ENCODE results near the gene BCR. TPM values are rescaled to one million over a fixed set of nuclear protein-coding genes. Genes with fewer than 3 reads are reported as not detected.

BCR gene
- total RNA-seq, 1 experiment from 2014 or later: 129 TPM

- CTCF ChIA-PET: interaction anchor here (1.2 to 6.2 kb wide), 3 partner anchors 26 to 173 kb away, joined by 3 to 63 read pairs (median 3); no protein-coding TSS in a partner anchor
- Mint-ChIP-seq H3K27me3 (ENCODE audit: low read depth) (peaks cover 7% of the 10 kb centered on the region), H3K4me1 (no peaks in the 10 kb centered on the region), H3K4me3 (no peak overlapping the region), H3K27ac (no peak overlapping the region), H3K36me3 (no peaks in the 10 kb centered on the region), H3K9me3 (no peaks in the 10 kb centered on the region)
- no peak for ATAC-seq
- POLR2A ChIA-PET: no interaction called here
- TF ChIP-seq ZNF263 (CRISPR knock-in tag; IDR thresholded peaks at IDR 0.05; ENCODE audit: low read depth) (no peak), FOXP1 (CRISPR knock-in tag; IDR thresholded peaks at IDR 0.05; ENCODE audit: borderline replicate concordance) (no peak), ZNF219 (CRISPR knock-in tag; IDR thresholded peaks at IDR 0.05; ENCODE audit: borderline replicate concordance) (no peak), AFF4 (CRISPR knock-in tag; IDR thresholded peaks at IDR 0.05; ENCODE audit: borderline replicate concordance) (no peak)
- DNase-seq (ENCODE audit: low spot score): no peak
Measured at GRCh38 chr22:23130697-23131096, 49.6 kb upstream of the BCR start.

- ChIA-PET CTCF (interaction anchor here (1.0 to 6.2 kb wide), 7 partner anchors 24 to 277 kb away, joined by 3 to 63 read pairs (median 5); no protein-coding TSS in a partner anchor), POLR2A (no interaction called here)
- ATAC-seq: no peak
Measured at GRCh38 chr22:23131931-23132330, 48.4 kb upstream of the BCR start.

More at GRCh38 chr22:23131931-23132330, 48.4 kb upstream of the BCR start:
- Mint-ChIP-seq H3K9me3 (no peaks in the 10 kb centered on the region), H3K4me1 (0 out of 2 replicates have a peak, but pooled peaks cover 3% of the 10 kb centered on the region), H3K36me3 (no peaks in the 10 kb centered on the region), H3K4me3 (no peak overlapping the region), H3K27ac (no peak overlapping the region), H3K27me3 (ENCODE audit: low read depth) (peaks cover 7% of the 10 kb centered on the region)
- DNase-seq (ENCODE audit: low spot score): no peak
- TF ChIP-seq ELF4 (CRISPR knock-in tag; IDR thresholded peaks at IDR 0.05; ENCODE audit: low read depth) (no peak), GABPB1 (CRISPR knock-in tag; IDR thresholded peaks at IDR 0.05) (no peak), TP53 (CRISPR knock-in tag; IDR thresholded peaks at IDR 0.05) (no peak), ZMAT4 (CRISPR knock-in tag; IDR thresholded peaks at IDR 0.05) (no peak), ZSCAN18 (CRISPR knock-in tag; IDR thresholded peaks at IDR 0.05) (no peak), FOXJ3 (CRISPR knock-in tag; IDR thresholded peaks at IDR 0.05; ENCODE audit: borderline replicate concordance) (no peak), E2F5 (CRISPR knock-in tag; IDR thresholded peaks at IDR 0.05) (no peak), TCF7 (CRISPR knock-in tag; IDR thresholded peaks at IDR 0.05; ENCODE audit: low read depth) (no peak), E2F1 (CRISPR knock-in tag; IDR thresholded peaks at IDR 0.05) (no peak), TEAD1 (CRISPR knock-in tag; IDR thresholded peaks at IDR 0.05) (no peak), STAT6 (CRISPR knock-in tag; conservative IDR thresholded peaks at IDR 0.05; ENCODE audit: low read depth) (no peak), OVOL2 (CRISPR knock-in tag; IDR thresholded peaks at IDR 0.05; ENCODE audit: borderline replicate concordance) (no peak), PRDM15 (CRISPR knock-in tag; IDR thresholded peaks at IDR 0.05) (no peak), EMX1 (CRISPR knock-in tag; IDR thresholded peaks at IDR 0.05) (no peak), ZNF263 (CRISPR knock-in tag; IDR thresholded peaks at IDR 0.05; ENCODE audit: low read depth) (no peak), ZBTB21 (CRISPR knock-in tag; IDR thresholded peaks at IDR 0.05; ENCODE audit: borderline replicate concordance) (no peak), PRRX2 (CRISPR knock-in tag; IDR thresholded peaks at IDR 0.05) (no peak), NR1H2 (CRISPR knock-in tag; IDR thresholded peaks at IDR 0.05) (no peak)

Data from WTC11 (cell line).